GM19328 (cell line): ENCODE results near the gene PTCHD4.

Experiments
- ATAC-seq: cut with Tn5 transposase; IDR thresholded peaks from one replicate; pipeline ENCODE4 v1.9.1; 2021; ENCODE audit warnings: mild to moderate bottlenecking, moderate library complexity; ENCODE audit not compliant: unreplicated experiment

Gene PTCHD4

DNA sequence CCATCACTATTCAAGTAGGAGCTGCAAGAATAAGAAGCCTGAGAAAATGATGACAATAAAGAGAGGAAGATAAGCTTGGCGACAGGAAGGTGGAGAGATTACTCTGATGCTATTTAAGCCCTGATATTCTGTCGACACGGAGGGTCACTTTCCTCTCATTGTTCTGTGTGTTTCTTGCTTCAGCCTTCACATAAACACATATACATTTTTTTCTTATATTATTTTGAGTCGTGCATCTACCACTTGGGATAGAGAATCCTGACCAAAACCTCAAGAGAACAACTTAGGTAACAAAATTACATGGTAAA is 10.5 kb downstream of the PTCHD4 start:
- no peak for ATAC-seq

DNA sequence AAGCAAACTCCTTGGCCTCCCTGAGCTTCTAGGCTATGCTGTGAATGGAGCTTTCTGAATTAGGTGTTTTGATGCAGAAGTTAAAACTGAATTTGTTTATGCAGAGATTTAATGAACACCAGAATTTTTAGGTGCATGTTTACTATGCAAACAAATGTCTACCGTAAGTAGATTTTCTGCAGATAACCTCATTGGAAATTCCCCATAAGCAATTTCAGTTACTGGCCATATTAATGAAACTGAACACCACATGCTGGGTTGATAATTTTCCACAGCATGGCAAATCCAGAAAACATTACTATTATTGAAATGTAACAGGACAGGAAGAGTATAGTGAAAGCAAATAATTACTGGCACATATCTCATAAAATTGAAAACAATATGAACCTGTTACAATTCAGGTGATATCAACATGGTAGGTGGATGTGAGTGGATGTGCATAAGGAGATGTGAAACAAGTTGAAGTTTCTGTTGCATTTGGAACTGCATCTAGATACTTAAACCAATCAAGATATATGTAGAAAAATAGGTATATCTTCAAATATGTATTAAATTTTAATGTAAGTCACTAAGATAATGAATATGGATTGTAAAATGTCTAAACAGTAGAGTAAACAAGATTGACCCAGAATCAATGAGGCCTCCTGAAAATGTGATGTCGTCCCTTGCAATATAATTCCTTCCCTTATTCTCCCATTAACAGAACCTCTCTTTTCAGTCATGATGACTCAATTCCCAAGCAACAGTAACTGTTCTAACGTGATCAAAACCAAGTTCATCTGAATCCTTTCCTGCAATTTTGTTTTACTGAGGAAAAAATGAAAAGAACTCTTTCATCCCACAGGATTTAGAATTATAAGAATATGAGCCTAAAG is 11.0 kb downstream of the PTCHD4 start:
- ATAC-seq = no peak

DNA sequence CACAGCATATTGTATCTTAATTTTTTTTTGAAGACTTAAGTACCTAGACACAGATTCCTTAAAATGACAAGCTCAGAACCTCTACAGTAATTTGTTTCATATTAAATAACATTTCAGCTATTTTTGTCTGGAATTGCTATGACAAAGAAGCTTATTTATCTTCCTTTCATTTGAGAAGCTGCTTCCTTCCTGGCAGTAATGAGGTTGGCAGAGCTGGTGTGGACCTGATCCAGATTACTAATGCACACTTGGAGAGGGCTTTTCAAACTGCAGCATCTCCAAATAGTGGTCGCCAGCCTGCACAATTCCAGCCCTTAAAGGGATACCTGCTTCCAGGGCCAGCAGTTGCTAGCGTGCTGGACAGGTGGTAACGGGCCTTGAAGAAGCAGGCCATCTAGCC is 12.1 kb downstream of the PTCHD4 start:
- no peak for ATAC-seq

DNA sequence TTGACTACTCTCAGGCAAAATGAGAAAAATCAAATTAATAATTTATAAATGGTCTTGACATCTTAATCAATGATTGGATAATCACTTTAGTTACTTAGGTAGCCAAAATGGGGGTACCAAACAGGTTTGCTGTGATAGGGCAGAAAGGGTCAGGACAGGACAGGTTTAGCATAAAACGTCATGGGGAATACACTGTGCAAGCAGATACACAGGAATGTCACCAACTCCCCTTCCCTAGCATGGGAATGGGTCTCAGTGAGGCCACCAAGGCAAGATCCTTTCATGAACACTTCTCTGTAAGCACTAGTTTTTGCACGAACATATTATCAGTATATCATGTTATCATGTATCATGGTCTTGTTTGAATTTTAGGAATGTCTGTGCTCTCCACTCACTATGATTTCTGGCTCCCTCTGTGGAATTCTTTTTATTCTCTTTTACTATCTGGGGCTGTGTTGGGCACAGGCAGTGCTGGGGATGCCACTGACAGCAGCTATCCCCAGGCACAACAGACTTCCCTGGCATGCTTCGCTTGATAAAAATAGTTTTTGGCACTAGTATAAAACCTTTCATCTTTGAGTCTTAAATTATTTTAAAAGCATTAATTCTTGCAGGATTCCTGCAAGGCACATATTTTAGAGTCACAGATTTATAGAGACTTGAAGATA is 18.3 kb downstream of the PTCHD4 start:
- ATAC-seq = no peak

DNA sequence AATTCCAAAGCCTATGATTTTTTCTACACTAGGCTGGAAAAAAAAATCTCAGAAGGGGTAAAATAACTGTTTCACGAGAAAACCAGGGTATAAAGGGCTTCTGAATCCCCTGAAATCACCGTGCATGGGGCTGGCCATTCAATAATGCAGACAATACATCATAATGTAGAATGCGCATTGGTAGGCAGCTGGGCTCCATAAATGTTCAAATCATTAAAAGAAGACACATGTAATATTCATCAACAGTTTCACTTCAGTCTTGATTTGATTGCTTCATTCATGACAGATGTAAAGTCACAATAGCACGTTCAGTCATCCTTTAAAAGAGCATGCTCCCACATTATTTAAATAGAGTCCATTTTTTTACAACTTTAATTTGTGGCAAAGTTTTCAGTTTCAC is 20.5 kb downstream of the PTCHD4 start:
- ATAC-seq = no peak

DNA sequence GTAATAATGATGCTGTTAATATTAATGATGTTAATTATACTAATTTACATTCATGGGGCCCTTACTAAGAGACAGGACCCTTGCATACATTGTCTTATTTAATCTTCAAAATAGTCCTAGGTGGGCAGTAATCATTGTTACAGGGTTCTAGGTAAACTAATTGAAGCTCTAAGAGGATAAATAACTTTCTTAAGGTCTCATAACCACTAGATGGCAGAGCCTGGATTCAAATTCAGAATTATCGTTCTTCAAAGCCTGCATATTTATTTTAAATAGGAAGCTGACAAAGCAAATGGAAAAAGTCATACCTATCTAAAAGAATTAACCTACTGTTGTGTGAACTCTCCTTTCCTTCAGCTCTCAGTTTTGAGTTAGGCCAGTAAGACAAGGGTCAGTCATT is 23.5 kb downstream of the PTCHD4 start:
- no peak for ATAC-seq

DNA sequence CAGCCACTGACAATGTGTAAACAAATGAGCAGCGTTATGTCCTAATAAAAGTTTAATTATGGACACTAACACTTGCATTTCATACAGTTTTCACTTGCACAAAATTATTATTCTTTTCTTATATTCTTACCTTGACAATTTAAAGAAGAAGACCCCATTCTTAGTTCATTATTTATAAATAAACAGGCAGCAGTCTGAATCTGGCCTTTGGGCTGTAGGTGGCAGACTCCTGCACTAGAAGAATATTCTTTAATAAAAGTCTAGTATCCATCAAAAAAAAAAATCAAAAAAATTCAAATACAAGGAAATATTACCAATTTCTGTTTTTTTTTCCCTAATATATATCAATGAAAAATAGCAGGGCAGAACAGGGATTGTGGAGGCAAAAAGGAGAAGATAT is 24.8 kb downstream of the PTCHD4 start:
- no peak for ATAC-seq

DNA sequence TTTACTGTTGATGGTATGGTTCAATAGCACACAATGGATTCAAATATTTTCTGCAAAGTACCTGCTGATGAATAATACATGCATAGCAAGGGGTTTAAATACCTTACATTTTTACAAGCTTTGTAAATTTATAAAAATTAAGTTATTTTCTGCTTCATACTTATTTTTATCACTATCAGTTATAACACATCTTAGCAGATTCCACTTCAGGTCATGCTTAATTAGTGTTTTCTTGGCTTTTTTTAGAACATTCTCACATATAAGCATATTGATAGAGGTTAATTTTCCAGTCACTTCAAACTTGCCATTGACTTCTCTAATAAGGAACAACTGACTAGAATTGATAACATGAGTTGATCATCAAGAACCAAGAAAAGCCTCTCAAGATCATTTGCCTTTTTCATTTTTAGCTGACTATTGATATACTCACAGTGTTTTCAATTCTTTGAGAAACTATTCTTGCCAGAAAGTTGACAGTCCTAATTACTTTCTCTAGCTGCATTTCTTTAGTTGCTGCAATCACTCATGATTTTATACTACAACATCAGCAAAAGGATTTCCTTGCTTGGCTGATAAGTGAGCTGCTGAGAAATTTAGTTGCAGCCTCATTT is 25.8 kb downstream of the PTCHD4 start:
- ATAC-seq = no peak

DNA sequence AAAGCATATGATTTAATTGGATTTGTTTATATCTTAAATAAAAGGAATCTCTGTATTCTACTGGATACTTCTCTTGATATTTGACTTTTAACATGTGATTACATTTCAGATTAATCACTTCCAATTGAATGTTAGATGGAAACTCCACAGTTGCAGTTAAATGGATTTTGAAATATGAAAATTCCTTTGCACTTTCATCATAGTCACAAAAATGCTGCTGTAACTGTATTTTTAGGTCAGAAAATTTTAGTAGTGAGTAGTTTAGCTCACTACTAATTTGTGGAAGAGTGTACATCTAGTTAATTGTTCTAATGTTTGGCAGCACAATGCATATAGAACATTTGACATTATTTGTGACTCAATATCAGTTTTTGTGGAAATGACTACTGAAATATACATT is 26.8 kb downstream of the PTCHD4 start:
- no peak for ATAC-seq

DNA sequence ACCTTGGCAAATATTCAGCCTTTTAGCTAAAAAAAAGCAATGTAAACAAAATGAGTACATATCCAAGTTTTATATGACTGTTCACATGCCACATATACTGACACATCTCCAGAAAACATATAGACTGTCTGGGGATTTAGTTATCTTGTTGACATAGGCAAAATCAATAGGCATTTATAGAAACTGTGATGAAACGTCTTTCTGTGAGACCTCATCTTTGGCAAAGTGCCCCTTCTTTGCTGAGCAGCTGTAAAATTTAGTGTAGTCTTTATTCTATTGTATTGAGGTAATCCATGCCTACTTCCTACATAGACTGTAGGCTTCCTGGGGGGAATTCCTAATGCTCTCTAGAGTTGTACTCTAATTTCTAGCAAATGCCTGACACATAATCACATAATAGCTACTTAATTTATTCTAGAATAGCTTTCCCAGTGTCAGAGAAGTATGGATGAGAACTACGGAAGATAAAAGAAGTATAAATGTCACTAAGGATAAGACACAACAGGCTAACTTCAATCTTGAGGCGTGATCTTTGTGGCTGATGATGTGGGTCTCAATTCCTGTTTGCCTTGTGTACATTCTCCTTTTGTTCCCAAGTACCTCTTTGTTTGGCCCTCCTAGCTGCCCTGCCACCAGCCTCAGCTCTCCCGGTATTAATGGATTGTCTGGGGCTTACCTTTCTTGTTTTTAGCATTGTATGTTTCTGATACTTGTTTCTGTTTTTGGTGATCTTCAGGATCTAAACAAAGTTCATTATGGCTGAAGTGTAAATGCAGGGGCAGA is 30.6 kb downstream of the PTCHD4 start:
- no peak for ATAC-seq

DNA sequence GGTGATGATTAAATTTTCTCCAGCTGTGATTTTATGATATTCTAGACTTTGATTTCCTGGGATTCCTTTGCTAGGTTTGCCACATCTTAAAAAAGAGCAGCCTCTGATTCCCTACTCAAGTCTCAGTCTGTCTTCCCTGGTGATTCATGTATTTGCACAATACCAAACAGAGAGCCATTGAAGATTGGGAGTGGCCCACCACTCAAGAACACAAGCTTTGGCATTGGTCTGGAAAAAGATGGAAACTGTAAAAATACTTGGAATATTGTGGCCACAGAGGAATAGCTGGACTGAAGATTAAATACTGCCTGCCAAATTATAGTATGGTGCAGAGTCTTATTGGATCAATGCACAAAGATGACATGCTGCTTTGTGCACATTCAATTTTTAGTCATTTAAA is 32.9 kb downstream of the PTCHD4 start:
- ATAC-seq = no peak

DNA sequence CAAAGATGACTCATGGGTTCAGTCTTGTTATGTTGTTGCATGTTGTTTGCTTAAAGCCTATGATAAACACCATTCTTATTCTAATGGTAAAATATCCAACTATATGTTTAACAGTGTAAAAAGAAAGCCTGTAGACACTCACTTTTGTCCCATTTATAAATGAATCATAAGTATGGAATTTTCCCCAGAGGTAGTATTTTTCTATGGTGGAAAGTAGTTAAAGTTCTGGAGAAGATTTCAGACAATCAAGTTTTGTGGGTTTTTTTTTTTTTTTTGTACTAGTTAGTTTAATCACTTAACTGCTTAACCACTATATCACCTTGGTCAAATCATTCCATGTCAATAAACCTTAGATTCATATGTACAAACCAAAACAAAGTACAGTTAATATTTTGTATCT is 35.8 kb downstream of the PTCHD4 start:
- no peak for ATAC-seq

DNA sequence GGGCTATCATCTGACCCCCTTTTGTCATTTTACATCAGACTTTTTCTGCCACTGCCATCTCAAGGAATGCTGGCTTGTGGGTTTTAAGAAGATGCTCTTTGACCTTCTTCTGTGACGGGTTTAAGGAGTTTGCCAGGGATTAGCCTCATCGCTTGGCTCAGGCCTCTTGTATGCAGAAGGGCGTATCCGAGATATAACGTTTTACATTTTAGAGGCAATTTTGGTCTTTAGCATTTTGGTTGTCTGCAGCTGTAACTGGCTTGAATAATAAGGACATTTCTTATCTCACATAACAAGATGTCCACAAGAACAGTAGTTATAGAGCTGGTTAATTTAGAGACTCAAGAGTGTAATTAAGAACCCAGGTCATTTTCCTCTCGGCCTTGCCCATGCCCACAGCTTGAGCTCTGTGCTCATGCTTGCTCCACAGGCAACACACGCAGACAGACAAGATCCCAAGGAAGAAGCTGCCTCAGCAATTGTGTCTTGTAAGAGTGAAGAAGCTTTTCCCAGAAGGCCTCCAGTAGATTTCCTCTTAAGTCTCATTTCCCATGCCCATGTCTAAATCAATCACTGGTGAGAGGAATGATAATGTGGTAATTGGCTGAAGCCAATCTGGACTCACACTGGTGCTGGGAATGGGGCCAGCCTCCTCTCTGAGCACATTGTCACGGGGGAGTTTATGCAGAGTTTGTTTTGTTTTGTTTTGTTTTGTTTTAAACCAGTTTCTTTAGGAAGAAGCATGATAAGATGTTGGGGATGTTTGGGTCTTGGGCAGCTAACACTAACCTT is 36.8 kb downstream of the PTCHD4 start:
- ATAC-seq = no peak

DNA sequence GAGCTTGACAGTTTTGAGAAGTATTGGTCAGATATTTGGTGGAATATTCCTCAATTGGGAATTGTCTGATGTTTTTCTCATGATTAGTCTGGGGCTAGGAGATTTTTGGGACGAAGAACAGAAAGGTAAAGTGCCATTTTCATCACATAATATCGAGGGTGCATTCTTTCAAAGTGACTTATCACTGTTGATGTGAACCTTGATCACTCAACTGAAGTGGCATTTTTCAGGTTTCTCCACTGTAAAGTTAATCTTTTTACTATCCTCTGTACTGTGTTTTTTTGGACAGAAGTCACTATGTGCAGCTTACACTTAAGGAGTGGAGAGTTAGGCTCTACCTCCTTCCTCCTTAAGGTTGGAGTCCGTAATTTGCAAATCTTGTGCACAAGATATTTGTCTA is 39.2 kb downstream of the PTCHD4 start:
- no peak for ATAC-seq

DNA sequence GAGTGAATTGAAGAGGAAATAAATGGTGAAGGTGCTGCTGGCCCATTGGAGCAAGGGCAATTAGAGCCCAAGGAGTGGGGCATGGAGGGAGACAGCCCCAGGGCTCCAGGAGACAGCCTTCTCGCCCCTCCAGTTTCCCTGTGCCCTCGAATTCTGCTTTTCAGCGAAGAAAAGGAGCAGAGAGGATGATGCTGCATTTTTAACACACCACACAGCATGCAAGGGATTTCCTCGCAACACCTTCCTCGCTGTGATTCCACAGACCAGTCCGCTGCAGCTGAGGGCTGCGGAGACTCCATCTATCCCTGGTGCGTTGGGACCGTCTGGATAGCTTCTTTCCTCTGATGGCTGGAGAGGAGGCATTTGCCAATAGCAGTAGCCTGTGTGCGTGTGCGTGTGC is 41.7 kb downstream of the PTCHD4 start:
- ATAC-seq = no peak

DNA sequence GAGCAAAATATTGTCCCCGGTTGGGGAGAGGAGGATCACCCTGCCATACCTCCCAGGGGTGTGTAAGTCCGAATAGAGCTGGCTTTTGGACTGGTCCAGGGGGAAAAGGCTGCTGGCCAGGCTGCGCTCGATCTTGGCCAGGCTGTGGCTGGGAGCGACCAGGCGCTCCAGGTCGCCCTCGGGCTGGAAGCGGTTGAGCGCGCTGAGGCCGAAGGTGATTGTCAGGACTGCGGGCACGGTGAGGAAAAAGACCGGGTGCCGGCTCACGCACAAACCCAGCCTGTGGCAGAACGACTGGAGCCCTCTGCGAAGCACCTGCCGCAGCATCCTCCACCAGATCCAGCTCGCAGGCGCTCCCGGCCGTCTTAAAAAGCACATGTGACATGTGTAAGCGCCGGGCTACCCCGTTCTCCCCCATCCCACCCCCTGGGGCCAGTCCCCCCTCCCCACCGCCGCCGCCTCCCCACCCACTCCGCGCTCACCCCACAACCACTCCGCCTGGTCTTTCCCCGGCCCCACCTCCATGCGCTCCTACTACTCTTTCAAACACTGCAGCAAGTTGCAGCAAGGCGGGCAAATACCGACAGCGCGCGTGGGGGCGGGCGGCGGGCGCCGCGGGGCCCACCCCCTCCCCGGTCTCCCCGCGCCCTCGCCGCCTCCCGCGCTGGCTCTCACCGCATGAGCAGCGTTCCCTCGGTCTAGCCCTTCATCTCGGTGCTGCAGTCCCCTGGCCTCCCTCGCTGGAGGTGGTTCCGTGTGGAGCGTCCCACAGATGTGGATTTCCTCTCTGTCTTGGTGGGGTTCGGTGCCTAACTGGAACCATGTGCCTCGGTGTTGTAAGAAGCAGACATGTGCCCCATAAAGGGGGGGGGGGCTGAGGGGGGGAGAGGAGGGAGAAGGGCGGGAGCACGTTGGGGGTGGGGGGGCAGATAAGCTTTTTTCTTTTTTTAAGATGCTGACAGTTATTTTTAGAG is 42.4 kb downstream of the PTCHD4 start:
- no peak for ATAC-seq

DNA sequence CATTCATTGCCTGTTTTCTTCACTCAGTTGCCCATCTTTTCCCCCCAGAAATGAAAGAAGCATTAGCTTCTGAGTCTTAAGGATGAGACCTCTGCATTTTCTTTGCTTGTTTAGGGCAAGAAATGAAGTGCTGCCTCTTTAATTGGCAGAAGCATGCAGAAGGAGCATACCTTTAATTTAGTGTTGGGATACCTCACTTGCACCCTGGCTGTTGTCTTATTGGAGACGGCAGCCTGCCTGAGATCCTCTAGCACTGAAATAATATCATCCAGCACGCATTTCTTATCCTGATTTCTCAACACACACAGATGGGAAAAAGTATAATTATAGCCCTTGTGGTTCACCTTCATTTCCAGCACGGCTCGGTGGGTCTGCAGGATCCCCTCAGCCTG is 43.1 kb downstream of the PTCHD4 start:
- no peak for ATAC-seq

DNA sequence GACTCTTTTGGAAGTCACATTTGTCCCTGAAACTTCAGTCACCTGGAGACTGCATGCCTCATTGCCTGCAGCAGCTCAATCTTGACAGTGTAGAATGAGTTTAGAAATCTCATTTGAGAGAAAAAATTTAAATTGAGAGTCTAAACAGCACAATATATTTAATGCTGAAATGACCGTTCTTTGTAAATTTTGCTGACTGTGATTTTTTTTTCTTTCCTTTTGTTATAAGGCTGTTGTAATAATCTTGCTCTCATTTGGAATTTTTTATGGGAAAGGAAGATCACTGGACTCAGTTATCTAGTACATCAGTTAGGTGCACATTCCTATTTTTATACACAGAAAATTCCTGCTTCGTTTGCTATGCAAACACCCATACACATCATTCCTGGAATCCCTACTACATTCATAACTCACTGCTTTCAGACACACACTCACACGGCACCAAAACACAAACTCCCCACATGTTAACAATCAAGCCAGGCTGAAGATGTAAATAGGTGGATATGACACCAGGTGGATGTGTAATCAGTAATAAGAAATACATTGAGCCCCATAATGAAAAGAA is 43.8 kb downstream of the PTCHD4 start:
- no peak for ATAC-seq

DNA sequence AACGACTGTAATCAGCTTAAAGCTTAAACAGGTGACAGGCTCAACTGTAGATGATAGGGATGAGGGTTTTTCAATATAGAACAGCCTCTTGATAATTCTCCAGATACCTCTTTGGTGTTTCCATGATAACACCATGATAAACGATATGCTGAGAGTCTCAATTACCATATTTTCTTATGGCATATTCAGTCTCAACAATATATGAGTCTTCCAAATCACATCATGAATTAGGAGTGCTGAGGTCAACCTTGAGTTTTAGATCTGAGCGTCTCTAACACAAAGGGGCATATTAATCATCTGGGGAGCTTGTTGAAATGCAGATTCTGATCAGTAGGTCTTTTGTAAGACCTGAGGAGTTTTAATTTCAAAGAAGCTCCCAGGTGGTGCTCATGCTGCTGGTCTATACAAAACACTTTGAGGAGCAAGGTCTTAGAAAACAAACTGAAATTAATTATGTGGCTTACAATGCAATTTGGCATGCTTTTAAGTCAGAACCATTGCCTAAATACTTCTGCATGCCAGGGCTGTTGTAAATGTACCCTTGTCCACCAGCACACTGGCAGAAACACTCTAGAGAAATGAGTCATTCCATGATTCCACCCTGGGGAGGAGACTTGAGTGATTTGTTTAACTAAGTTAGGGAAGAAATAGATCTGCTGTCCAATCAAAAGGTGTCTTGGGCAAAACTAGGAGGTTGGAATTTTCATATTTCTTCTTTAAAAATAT is 49.6 kb downstream of the PTCHD4 start:
- ATAC-seq = no peak
